GM18502 (cell line): ENCODE measurements around the gene HSFX2.
"Not testable (repeated sequence)": the region's sequence is repeated elsewhere in the genome, so short reads cannot be mapped to it uniquely, and the experiment has no call there.

Experiments used
- ATAC-seq: cut with Tn5 transposase; IDR thresholded peaks from one replicate; pipeline ENCODE4 v1.9.1; 2021; ENCODE audit warnings: mild to moderate bottlenecking; ENCODE audit not compliant: unreplicated experiment, poor library complexity

Gene HSFX2

DNA sequence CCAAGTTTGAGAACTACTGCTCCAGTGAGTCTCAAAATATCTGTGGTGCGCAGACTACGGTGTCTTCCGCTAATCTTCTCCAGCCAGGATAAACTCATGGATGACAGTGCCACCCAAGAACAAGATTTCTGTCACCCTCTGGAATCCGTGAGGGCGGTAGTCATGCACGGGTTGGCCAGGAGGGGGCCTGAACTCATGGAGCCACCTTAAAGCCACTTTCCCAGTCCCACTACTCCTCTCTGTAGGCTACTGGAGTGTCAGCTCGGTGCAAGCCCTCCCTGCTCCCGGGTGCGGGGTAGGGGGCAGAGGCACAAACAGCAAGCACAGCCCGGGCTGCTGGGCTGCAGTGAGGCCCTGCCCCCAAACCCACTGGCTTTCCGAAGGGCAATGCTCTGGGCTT is 3.5 kb upstream of the HSFX2 start:
- ATAC-seq = not testable (repeated sequence)

DNA sequence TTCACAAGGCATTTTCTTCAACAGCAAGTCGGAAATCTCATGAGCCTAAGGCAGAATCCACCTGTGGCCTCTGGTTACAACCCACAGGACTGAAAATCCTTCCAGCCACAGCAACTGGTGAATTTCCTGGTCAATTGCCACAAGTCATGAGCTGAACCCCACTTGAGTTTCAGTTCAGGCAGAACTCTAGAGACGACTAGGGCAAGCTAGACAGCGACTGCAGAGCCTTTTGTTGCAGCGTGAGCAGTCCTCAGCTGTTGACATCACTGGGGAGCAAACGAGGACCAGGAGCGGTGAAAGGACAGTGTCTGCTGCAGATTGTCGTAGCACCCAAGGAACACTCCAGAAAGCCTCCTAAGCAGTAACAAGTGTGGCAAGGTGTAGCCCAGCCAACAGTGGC is 829 bp upstream of the HSFX2 start:
- not testable (repeated sequence) for ATAC-seq

DNA sequence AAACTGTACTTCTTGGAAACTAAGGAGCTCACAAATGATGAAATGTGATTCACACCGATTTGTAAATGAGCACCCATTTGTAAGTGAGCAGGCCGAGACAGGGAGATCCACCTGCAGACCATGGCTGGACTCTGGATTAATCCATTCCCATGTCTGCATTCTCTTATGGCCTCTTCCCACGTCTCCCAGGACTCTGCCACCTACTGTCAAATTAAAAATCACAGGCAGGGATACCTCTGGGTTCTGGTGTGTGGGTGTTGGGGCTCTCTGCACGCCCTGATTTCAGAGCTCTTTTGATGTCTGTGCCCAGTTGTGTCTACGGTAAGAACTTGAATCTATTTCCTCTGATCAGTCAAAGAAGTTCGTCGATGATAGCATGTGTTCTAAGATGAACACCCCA is 4.1 kb downstream of the HSFX2 start:
- ATAC-seq = not testable (repeated sequence)

DNA sequence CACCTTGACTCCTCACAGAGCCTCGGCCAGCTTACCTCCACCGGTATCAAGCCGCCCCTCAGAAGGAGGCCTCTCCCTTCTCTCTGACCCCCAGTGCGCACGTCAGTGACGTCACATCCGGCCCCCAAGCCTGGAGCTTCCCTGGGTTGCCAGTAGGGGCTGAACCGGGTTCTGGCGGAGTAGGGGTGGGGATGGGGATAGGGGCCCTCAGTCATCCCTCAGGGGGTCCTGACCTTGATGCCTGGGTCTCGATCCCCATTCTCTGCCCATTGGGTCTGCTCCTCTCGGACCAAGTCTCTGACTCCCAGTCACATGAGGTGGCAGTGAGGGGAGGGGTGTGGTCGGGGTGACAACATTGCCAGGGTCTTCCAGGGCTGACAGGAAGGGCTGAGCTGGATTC is 7.8 kb downstream of the HSFX2 start, which contains the start of gene MAGEA9B:
MAGEA9B (minus strand) TSS at position 101 of the 400 bp plus-strand sequence. CDS start 4,280 bp downstream, outside the sequence.
- ATAC-seq = not testable (repeated sequence)

DNA sequence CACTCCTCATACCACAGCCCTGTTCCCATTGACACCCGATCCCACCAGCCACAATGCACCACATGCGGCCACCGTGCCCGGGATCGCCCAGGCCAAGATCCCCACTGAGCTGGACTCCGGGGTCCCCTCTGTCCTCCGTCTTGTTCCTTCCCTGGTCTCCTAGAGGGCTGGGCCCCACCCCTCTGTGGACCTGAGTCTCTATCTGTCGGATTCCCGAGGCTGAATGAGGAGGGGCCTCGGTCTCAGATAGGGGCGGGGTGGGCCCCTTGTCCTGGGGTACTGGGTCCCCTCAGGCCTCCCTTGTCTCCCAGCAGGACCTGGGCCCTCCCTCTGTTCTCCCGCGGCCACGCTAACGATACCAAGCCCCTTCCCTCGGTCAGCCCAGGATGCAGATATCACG is 9.5 kb downstream of the HSFX2 start:
- ATAC-seq = not testable (repeated sequence)

DNA sequence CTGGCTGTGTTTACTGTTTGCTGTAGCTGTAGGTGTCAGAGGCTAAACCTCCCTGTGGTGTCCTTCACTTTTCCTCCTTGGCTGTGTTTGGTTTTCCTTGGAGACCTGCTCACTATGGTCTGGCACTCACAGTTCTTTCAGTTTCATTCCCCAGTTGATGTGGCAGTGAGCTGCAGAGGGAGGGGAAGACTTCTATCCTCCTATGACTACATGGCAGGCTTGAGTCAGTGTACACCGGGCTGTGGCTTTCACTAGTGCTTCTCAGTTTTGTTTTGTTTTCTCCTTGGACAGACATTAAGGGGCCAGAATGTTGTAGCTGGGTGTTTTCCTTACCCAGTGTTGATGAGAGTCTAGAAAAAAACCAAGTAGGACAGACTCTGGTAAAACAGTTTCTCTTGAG is 21.7 kb downstream of the HSFX2 start:
- peak; percentile 100 for ATAC-seq

DNA sequence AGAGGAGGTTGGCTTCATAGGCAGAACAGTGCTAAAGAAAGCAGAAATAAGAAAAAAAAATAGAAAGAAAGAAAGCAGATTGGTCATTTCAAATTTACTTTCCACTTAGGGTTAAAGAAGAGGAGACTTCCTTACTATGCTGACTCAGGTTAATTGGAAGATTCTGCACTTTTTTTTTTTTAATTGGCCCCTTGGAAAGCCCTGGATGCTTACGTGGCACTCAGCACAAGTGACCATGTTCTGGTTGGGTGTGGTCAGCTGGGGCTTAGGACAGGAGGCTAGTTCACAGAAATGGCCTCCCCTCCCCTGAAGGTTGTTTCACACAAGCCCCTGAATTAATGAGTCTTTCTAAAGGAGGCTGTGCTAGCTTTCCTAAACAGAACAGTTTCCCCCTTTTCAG is 22.4 kb downstream of the HSFX2 start:
- no peak for ATAC-seq

DNA sequence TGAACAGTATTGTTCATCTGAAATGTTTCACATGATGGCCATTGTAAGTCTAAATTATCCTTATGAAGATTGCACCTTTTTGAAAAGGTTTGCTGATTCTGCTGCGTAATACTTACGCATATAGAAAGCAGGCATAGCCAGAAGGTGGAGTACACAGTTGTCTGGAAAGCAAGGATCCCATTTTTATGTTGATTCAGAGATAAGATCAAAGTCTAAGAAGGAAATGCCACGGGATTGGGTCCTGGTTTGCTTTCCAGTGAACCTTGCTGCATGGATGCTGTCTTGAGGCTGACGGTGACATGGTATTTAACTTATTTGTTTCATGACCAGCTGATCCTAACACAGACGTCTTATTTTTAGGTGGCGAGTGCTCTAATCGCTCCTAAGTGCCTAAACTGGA is 23.3 kb downstream of the HSFX2 start:
- ATAC-seq = no peak

DNA sequence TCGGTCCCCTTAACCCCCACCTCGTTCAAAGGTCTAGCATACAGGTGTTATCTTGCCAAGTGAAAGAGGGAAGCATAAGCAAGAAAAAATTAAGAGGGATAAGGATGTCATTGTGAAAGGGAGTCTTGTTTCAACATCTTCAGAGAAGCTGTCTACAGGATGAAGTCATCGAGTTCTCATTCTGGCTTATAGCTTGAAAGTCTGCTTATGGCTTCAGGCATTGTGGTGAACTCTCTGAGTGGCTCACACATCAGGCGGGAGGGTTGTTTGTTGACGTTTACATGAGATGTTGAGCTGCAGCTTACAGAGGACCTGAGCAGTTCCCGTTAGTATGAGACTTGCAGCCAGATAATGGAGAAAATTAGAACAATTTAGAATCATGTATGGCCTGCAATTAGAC is 24.4 kb downstream of the HSFX2 start:
- no peak for ATAC-seq

DNA sequence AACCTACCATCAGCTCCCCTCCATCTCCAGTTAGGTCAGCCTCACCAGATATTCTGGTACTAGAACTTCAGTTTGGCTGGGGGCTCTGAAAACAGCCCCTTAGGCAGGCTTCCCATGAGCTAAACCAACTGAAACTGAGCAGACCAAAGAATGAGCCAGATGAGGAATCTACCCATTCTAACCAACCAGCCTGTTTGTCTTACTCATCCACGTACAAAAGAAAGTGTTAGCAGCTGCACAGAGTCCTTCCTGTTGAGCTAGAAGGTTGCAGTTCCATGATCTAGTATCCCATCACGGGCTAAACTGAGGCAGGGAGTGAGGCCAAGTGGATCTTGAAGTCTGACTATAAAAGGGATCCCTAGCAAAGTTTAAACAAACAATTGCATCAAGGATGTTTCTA is 25.3 kb downstream of the HSFX2 start:
- no peak for ATAC-seq

DNA sequence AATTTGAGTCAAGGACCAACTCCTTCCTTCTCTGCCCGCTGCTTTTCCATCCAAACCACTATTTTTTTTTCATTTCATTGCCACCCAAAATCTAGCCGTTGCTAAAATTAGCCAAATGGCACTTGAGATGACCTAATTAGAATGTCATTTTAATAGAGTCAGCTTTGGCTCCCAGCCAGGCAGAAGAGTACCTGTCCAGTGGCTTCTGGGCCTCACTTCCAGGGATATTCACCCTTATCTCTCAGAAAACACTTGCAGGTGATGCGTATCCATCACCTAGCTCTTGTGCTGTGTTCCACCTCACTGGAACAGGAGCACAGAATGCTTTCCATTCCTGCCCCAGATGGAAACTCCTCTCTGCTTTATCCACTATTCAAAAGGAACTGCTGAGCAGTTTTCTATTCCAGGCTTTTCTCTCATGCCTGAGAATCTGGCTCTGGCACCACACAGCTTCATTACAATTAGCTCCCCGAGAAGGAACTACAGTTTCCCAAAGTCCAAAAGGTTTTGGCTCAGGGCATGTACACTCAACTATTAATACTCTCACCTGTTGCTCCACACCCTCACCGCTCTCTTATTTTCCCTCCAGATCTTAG is 26.3 kb downstream of the HSFX2 start:
- ATAC-seq = no peak

DNA sequence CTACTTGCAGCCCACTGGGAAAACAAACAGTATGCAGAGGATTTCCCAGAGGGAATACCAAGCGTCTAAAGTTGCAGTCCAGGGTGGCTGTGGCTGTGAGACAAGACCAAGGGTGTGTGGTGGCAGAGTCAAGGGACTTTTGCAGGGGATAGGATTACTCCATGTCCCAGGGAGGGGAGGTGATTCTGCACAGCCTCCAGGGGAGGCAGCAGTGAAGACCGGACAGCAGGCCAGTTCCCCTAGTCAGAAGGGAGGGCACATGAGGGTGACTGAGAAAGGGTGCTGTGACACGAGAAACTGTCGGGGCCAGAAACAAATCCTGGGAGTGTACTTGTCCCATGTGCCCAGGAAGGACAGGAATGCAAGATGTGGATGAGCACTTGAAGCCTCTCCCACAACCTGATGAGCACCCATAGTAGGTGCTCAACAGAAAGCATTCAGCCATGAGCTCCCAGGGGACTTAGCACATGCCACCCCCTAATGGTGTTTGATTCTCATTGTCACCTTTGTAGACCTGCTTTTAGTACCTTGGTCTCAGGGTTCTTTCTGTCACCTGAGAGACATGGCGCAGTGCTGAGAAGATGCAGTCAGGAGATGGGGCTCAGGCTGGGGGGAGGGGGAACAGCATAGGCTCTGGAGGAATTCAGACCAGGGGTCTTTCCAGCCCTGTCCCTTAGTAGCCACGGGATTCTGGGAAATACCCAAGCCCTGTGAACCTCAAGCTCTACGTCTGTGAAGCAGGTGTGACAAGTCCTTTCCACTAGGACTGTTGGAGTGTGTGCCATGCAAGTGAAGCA is 27.3 kb downstream of the HSFX2 start:
- ATAC-seq = no peak

DNA sequence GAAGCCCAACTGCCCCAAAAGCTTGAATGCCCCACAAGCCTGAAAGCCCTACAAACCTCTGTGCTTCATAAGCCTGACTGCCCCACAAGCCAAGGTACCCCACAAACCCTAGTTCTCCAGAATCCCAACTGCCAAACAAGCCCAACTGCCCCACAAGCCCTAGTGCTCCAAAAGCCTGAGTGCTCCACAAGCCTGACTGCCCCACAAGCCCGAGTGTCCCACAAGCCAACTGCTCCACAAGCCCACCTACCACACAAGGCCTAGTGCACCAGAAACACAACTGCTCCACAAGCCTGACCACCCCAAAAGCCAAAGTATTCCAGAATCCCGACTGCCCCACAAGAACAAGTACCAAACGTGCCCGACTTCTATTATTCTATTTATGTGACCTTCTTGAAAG is 31.8 kb downstream of the HSFX2 start:
- ATAC-seq = no peak

DNA sequence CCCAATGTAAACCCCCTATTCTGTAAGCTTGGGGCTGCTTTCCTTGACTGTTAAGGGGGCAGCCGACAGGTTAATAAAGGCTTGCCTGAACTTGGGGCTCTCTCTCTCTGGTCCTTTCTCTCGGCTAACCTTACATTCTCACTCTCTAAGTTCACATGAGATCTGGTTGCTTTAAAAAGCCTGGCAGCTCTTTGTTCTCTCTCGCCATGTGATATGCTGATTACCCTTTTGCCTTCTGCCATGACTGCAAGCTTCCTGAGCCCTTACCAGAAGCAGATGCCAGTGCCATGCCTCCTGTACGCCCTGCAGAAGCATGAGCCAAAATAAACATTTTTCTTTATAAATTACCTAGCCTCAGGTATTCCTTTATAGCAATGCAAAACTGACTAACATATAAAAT is 39.9 kb downstream of the HSFX2 start:
- not testable (repeated sequence) for ATAC-seq

DNA sequence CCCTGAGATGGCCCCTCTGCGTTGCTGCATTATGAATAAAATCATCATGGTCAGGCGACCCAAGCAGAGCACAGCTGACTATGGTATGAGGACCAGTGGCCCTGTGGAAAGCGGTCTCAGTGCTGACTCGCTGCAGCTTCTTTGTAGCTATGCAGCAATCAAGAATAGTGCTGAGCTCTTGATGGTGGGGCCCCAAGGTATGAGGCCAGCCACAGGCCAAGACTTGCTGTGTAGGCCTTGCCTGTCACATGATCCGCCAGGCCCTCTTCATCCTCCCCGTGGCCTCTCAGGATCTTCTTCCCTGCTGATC is 43.2 kb downstream of the HSFX2 start:
- not testable (repeated sequence) for ATAC-seq

DNA sequence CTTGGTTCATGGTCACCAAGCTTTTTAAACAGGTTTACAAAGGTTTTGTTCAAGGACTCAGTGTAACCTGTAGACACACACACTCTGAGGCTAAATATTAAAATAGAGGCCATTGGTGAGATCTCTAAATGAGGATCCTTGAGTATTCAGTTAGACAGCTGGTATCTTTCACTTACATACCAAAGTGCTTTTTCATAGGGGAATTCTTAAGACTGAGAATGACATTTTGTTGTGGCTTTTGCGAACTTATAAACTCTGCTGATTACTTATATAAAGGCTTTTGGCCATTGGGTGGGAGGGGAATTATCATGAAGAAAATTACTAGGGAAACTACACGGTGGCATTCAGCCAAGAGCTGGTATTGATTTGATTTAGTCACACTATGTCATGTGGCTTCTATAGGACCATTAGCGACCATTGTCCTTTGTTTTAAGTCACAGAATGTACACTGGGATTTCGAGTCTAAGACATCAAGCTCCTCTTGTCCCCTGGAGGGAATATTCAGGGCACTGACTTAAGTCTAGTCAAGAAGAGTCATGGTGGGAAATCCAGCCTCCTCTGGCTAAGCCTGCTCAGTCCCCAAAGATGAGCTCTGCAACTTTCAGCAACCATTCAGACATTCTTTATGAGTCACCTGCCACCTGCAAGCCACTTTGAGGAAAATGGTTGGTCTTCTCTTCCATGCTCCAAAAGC is 43.7 kb downstream of the HSFX2 start:
- peak; percentile 52 for ATAC-seq

DNA sequence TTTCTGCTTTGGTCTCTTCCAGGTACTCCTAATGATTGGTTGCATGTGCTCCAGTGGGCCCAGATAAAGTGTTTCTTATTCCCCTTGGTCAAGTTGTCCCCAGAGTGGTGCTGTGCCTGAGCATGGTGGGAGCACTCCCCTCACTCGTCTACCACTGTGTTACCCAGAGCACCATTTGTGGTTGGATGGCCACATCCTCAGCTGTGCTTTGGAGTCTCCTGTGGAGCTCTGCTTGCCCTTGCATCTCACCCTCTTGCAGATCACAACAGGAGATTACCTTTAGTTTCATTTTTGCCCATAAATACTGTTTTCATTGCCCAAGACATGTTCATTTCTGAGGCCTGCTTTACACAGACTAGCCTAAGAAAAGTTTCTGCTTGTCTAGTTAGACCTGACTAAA is 44.7 kb downstream of the HSFX2 start:
- not testable (repeated sequence) for ATAC-seq

DNA sequence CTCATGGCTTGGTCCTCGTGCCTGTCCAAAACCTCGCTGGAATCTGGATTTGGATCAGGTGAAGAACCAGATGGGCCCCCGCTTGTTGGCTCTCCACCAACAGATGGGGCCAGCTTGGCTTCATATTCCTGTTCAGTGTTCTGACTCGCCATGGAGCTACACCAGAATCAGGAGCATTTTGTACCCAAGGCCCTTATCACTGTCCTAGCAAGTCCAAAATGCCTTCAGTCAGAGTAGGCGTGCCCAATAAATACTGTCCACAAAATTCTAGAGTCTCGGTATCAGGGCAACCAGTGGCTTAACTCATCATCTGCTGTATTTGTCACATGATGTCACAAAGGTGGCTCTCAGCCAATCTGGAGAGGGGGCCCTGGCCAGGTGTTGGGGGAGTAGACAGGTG is 45.4 kb downstream of the HSFX2 start, which contains the start of gene HSFX3:
HSFX3 (minus strand) TSS at position 224 of the 400 bp plus-strand sequence; CDS start at position 152, 72 bp downstream.
- not testable (repeated sequence) for ATAC-seq

DNA sequence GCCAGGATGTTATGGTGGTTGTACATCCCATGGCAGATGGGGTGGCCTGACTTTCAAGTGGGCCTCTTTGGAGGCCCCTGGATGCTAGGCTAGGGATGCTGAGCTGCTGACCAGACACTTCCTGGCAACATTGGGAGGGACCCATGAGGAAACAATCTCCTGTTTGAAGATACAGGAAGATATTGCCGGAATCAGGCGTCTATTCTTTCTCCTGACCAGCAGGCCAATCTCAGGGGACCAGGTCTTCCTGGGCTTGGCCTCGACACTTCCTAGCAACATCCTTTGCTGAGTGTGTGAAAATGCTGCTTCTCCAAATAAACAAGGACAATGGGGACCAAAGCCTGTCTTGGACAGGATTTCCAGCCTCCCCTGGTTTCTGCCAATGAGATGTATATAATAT is 47.3 kb downstream of the HSFX2 start:
- ATAC-seq = not testable (repeated sequence)

DNA sequence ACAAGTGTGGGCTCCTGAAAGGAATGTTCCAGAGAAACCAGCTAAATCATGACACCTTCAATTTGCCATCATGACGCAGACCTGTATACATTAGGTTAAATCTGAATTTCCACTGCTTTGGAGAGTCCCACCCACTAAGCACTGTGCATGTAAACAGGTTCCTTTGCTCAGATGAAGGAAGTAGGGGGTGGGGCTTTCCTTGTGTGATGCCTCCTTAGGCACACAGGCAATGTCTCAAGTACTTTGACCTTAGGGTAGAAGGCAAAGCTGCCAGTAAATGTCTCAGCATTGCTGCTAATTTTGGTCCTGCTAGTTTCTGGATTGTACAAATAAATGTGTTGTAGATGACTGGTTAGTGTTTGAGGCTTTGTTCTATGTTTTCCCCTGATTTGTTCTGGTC is 48.2 kb downstream of the HSFX2 start:
- not testable (repeated sequence) for ATAC-seq
